Prostate gland (tissue), 2 donors: ENCODE data around the gene RPAIN. TPM values are rescaled to one million over a fixed set of nuclear protein-coding genes. Genes with fewer than 3 reads are reported as not detected.

ENCODE experiments used
- DNase-seq: peaks from one replicate; pipeline ENCODE4 v3.0.0-alpha.2; 2019; ENCODE audit warnings: low spot score
- H3K27ac ChIP-seq, 2 donors: fragments of 200-600 bp; sonication (generic); 2 replicates each; pipeline ENCODE4 v1.5.1; 2017 to 2019
- H3K27me3 ChIP-seq: fragments of 200-600 bp; sonication (generic); replicated peaks from 2 replicates; pipeline ENCODE4 v1.5.1; 2019; ENCODE audit not compliant: insufficient read depth
- H3K36me3 ChIP-seq, 2 donors: fragments of 200-600 bp; sonication (generic); 1 replicate in 1 of 2; 2 replicates in 1 of 2; pipeline versions ENCODE4 v1.5.1 to v1.8.1; 2017 to 2019
- H3K4me1 ChIP-seq: fragments of 200-600 bp; sonication (generic); replicated peaks from 2 replicates; pipeline ENCODE4 v1.5.1; 2019
- H3K4me3 ChIP-seq, 2 donors: fragments of 200-600 bp; sonication (generic); 2 replicates each; pipeline ENCODE4 v1.5.1; 2017 to 2019
- H3K9me3 ChIP-seq: fragments of 200-600 bp; sonication (generic); 2 replicates; pipeline ENCODE4 v1.5.1; 2017
- CTCF ChIP-seq, 4 experiments: fragments of 200-600 bp in 2 of 4; fragments of 450-650 bp in 2 of 4; sonication (generic) in 2 of 4; IDR thresholded peaks; 1 replicate in 3 of 4; 2 replicates in 1 of 4; pipeline ENCODE4 v1.5.1; 2016 to 2019; ENCODE audit warnings: antibody characterized with exemption in 4 of 4, mild to moderate bottlenecking in 2 of 4, moderate library complexity in 2 of 4
- POLR2A ChIP-seq: fragments of 450-650 bp; IDR thresholded peaks from one replicate; pipeline ENCODE4 v1.6.1; 2016; ENCODE audit warnings: antibody characterized with exemption, mild to moderate bottlenecking
- POLR2AphosphoS5 ChIP-seq: sonication (generic); formaldehyde crosslinking; IDR thresholded peaks from one replicate; pipeline ENCODE4 v1.6.1; 2017; ENCODE audit warnings: antibody characterized with exemption
- WGBS: methylation state at CpG from one replicate; pipeline ENCODE4 v1.1.5; 2018; 5-methylcytosine and 5-hydroxymethylcytosine counted together
- intact Hi-C: fragments of 100-400 bp; cut with DNase I; formaldehyde crosslinking; loops from one replicate; pipeline ENCODE4 v1.14.2; 2022
- total RNA-seq, 2 donors: library from RNA; depleted of rRNA; stranded (reverse); fragments of >200 nt; gene quantifications; one replicate each; pipeline ENCODE4 v1.1.0, GENCODE V29; 2016

The RPAIN gene
- total RNA-seq, 2 donors from 2014 or later, result 39.2 to 51.1 TPM

GRCh38 chr17:5443728-5444127, 23.7 kb downstream of the RPAIN start:
- TF ChIP-seq CTCF (IDR thresholded peaks at IDR 0.05), result no peak
- no peak for TF ChIP-seq POLR2A
- TF ChIP-seq POLR2AphosphoS5, result no peak
- H3K4me3 ChIP-seq, result no peak overlapping the region
- no peaks in the 10 kb centered on the region for H3K4me1 ChIP-seq
- H3K27me3 ChIP-seq, result no peaks in the 10 kb centered on the region
- intact Hi-C loops, result no loop called here
- H3K36me3 ChIP-seq, result no peaks in the 10 kb centered on the region
- DNase-seq, result no peak
- WGBS, result 90% methylated on average over 6 of the region's 6 CpGs
- H3K27ac ChIP-seq, result no peak overlapping the region
- no peaks in the 10 kb centered on the region for H3K9me3 ChIP-seq

- TF ChIP-seq POLR2A (no peak), POLR2AphosphoS5 (no peak), CTCF (IDR thresholded peaks at IDR 0.05) (no peak)
- 92% methylated on average over 22 of the region's 22 CpGs for WGBS
- intact Hi-C loops, result no loop called here
- Histone ChIP-seq H3K27me3 (no peaks in the 10 kb centered on the region), H3K4me1 (no peaks in the 10 kb centered on the region), H3K9me3 (no peaks in the 10 kb centered on the region), H3K4me3 (no peak overlapping the region), H3K36me3 (no peaks in the 10 kb centered on the region), H3K27ac (no peak overlapping the region)
- DNase-seq, result no peak
These were observed 24.2 kb downstream of the RPAIN start for GRCh38 chr17:5444209-5444608.

- 50% methylated on average over 8 of the region's 8 CpGs for WGBS
- TF ChIP-seq POLR2A, result no peak
- no peak for TF ChIP-seq CTCF (IDR thresholded peaks at IDR 0.05)
- no peak for TF ChIP-seq POLR2AphosphoS5
- Histone ChIP-seq H3K4me1 (no peaks in the 10 kb centered on the region), H3K4me3 (no peak overlapping the region), H3K27ac (no peak overlapping the region), H3K27me3 (no peaks in the 10 kb centered on the region), H3K36me3 (peaks cover 0 to 6% of the 10 kb centered on the region in 2 donors), H3K9me3 (no peaks in the 10 kb centered on the region)
- intact Hi-C loops, result no loop called here
- no peak for DNase-seq
These were observed 26.8 kb downstream of the RPAIN start for GRCh38 chr17:5446786-5447185.

- peaks cover 3% of the 10 kb centered on the region for H3K4me1 ChIP-seq
- no peaks in the 10 kb centered on the region for H3K27me3 ChIP-seq
- no peaks in the 10 kb centered on the region for H3K9me3 ChIP-seq
- no peaks in the 10 kb centered on the region for H3K36me3 ChIP-seq
- no peak for DNase-seq
- WGBS, result 85% methylated on average over 10 of the region's 10 CpGs
- no peak overlapping the region for H3K4me3 ChIP-seq
- H3K27ac ChIP-seq, result no peak overlapping the region
- TF ChIP-seq CTCF (IDR thresholded peaks at IDR 0.05), result no peak
- no peak for TF ChIP-seq POLR2A
- no peak for TF ChIP-seq POLR2AphosphoS5
- intact Hi-C loops, result no loop called here
These were observed 44.9 kb downstream of the RPAIN start for GRCh38 chr17:5464717-5465507.

GRCh38 chr17:5466295-5466694, 46.3 kb downstream of the RPAIN start:
- DNase-seq, result no peak
- intact Hi-C loops, result no loop called here
- WGBS, result 81% methylated on average over 4 of the region's 4 CpGs
- Histone ChIP-seq H3K9me3 (no peaks in the 10 kb centered on the region), H3K36me3 (no peaks in the 10 kb centered on the region), H3K27ac (no peak overlapping the region), H3K27me3 (no peaks in the 10 kb centered on the region), H3K4me1 (peaks cover 3% of the 10 kb centered on the region), H3K4me3 (no peak overlapping the region)
- no peak for TF ChIP-seq POLR2A
